Measurements from ENCODE around the gene PDLIM7.
A peak's percentile ranks its signal among the peaks of the same experiment; 100 is the strongest.

The PDLIM7 gene

DNA sequence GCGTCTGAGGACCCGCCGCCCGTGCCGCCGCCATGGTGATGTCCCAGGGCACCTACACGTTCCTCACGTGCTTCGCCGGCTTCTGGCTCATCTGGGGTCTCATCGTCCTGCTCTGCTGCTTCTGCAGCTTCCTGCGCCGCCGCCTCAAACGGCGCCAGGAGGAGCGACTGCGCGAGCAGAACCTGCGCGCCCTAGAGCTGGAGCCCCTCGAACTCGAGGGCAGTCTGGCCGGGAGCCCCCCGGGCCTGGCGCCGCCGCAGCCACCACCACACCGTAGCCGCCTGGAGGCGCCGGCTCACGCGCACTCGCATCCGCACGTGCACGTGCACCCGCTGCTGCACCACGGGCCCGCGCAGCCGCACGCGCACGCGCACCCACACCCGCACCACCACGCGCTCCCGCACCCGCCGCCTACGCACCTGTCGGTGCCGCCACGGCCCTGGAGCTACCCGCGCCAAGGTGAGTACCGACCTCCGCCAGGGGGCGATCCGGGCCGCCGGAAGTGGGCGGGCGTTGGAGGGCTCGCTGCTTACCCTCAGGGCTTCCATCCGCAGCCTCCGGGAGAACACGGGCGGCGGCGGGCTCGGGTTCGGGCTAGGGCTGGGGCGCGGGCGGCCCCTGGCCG lies 42.3 kb downstream of the PDLIM7 start:
- Histone ChIP-seq H4K20me1 (ENCODE audit: insufficient read depth) (no peaks in the 10 kb centered on the region), H3K36me3 (ENCODE audit: insufficient read depth) (no peaks in the 10 kb centered on the region), H3K4me3 (IDR thresholded peaks at IDR 0.05; ENCODE audit: insufficient read depth, low read depth, low read length) (no peak overlapping the region), H3K27me3 (ENCODE audit: insufficient read depth, low read depth) (no peaks in the 10 kb centered on the region), H3K4me2 (peak overlapping the region; percentile 48), H3K79me2 (ENCODE audit: insufficient read depth, low read depth) (no peaks in the 10 kb centered on the region), H3K27ac (peak overlapping the region; percentile 71), H2AFZ (ENCODE audit: low read depth) (peak overlapping the region; percentile 60), H3K9ac (peak overlapping the region; percentile 85), H3K4me1 (ENCODE audit: low read depth, poor library complexity, severe bottlenecking) (peaks cover 7% of the 10 kb centered on the region)
- TF ChIP-seq, protein P1, sequence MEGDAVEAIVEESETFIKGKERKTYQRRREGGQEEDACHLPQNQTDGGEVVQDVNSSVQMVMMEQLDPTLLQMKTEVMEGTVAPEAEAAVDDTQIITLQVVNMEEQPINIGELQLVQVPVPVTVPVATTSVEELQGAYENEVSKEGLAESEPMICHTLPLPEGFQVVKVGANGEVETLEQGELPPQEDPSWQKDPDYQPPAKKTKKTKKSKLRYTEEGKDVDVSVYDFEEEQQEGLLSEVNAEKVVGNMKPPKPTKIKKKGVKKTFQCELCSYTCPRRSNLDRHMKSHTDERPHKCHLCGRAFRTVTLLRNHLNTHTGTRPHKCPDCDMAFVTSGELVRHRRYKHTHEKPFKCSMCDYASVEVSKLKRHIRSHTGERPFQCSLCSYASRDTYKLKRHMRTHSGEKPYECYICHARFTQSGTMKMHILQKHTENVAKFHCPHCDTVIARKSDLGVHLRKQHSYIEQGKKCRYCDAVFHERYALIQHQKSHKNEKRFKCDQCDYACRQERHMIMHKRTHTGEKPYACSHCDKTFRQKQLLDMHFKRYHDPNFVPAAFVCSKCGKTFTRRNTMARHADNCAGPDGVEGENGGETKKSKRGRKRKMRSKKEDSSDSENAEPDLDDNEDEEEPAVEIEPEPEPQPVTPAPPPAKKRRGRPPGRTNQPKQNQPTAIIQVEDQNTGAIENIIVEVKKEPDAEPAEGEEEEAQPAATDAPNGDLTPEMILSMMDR (conservative IDR thresholded peaks at IDR 0.05; ENCODE audit: low read depth, low read length), result peak; percentile 52

DNA sequence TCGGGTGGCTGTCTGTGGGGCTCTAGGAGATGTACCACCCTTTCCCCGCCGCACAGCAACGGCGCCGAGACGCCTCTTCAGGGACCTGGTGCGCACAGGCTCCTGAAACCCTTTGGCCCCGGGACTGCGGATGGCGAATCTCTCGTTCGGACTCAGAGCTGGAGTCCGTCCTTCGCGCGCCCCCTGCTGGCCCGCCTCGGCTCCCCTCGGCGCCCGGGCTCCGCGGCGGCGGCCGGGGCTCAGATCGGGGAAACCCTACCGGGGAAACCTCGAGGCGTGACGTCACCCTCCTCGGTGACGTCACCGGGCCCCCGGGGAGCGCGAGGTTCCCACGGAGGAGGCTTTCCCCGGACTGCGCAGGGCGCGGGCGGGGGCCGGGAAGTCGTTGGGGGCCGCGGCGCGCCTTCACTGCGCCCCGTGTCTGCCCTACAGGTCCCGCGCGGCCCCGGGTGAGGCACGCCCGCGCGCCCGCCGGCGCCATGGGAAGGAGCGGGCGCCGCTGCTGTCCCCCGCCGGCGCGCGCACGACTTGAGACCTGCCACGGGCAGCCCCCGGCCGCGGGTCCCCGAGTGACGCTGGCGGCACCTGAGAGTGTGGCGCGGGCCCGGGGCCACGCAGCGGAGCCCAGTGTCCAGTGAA lies 42.9 kb downstream of the PDLIM7 start:
- Histone ChIP-seq H3K27me3 (ENCODE audit: insufficient read depth, low read depth) (no peaks in the 10 kb centered on the region), H3K4me1 (ENCODE audit: low read depth, poor library complexity, severe bottlenecking) (peaks cover 7% of the 10 kb centered on the region), H3K4me3 (IDR thresholded peaks at IDR 0.05; ENCODE audit: insufficient read depth, low read depth, low read length) (no peak overlapping the region), H3K36me3 (ENCODE audit: insufficient read depth) (no peaks in the 10 kb centered on the region), H2AFZ (ENCODE audit: low read depth) (peak overlapping the region; percentile 60), H3K79me2 (ENCODE audit: insufficient read depth, low read depth) (no peaks in the 10 kb centered on the region), H3K27ac (peak overlapping the region; percentile 71), H3K4me2 (peak overlapping the region; percentile 36; the same call in 1 of the 2 replicates), H4K20me1 (ENCODE audit: insufficient read depth) (no peaks in the 10 kb centered on the region), H3K9ac (peak overlapping the region; percentile 85)
- TF ChIP-seq, protein P1 (conservative IDR thresholded peaks at IDR 0.05; ENCODE audit: low read depth, low read length), result peak; percentile 42; the same call in 1 of the 2 replicates

DNA sequence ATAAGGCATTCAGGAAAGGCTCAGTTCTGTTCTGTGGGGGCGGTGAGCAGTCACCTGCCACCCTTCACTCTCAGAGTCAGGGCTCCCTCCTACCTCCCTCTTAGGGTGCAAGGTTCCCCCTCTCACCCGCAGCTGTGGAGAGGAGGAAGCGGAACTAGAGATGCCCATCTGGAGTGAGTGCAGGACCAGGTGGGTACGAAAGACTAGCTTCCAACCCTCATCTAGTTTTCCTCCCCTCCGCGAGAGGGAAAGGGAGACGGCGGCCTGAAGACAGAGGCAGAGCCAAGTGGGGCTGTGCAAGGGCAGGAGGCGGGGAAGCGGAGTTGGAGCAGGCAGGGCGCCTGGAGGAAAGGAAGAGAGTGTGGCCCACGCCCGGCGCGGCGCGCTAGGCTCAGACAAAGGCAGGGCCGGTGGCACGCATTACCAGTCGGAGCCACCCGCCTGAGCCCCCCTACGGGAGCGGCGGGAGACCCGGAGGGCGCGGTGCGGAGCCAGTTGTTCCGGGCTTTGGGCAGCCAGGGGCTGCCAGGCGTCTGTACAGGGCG lies 43.5 kb downstream of the PDLIM7 start:
- H3K79me2 ChIP-seq (ENCODE audit: insufficient read depth, low read depth), result no peaks in the 10 kb centered on the region
- no peaks in the 10 kb centered on the region for H4K20me1 ChIP-seq (ENCODE audit: insufficient read depth)
- H3K36me3 ChIP-seq (ENCODE audit: insufficient read depth), result no peaks in the 10 kb centered on the region
- no peak overlapping the region for H3K4me3 ChIP-seq (IDR thresholded peaks at IDR 0.05; ENCODE audit: insufficient read depth, low read depth, low read length)
- TF ChIP-seq, protein P1 (conservative IDR thresholded peaks at IDR 0.05; ENCODE audit: low read depth, low read length), result no peak
- no peak overlapping the region for H2AFZ ChIP-seq (ENCODE audit: low read depth)
- H3K9ac ChIP-seq, result no peak overlapping the region; the same call in 1 of the 2 replicates
- H3K4me1 ChIP-seq (ENCODE audit: low read depth, poor library complexity, severe bottlenecking), result peaks cover 7% of the 10 kb centered on the region
- H3K27ac ChIP-seq, result no peak overlapping the region
- H3K27me3 ChIP-seq (ENCODE audit: insufficient read depth, low read depth), result no peaks in the 10 kb centered on the region
- H3K4me2 ChIP-seq, result peak overlapping the region; percentile 25; the same call in 1 of the 2 replicates

DNA sequence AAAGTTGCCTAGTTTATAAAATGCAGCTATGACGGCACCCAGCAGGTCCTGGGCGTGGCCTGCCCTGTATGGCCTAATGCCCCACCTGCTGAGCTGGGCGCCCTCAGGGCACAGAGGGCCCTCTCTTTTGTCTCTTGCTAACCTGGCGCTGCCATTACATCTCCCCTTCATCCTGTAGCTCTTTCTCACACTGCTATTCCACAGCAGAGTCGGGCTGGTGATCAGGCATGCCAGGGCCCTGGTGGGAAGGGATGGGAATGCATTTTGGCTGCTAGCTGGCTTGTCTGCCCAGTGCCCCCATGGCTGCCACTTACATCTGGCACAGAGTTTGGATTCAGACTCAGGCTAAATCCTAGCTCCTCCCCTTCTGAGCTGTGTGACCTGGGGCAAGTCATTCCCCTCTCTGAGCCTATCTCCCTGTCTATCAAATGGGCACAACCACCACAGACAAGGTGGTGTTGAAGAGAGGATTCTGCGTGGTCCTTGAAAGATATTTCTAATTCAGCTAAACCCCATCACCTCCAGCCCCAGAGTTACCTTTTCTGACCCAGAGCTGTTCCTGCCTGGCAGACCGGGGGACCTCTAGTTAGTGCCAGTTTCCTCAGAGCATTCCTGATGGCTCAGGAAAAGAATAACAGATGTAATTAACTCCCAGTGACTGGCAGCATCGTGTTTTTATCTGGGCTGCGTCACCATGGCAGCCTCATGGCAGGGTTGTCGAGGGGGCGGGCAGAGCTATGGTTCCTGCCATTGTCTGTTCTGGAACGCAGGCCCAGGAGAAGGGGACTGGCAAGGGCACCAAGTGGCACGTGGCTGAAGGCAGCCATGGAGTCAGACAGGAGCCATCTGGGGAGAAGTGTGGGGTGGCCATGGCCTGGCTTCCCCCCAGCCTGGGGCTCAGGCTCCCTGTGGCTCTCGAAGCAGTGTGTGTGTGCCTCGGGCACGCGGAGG lies 44.4 kb downstream of the PDLIM7 start:
- Histone ChIP-seq H3K4me2 (no peak overlapping the region), H3K36me3 (ENCODE audit: insufficient read depth) (no peaks in the 10 kb centered on the region), H3K27ac (no peak overlapping the region), H4K20me1 (ENCODE audit: insufficient read depth) (no peaks in the 10 kb centered on the region), H3K4me1 (ENCODE audit: low read depth, poor library complexity, severe bottlenecking) (peaks cover 7% of the 10 kb centered on the region), H3K9ac (no peak overlapping the region), H2AFZ (ENCODE audit: low read depth) (no peak overlapping the region), H3K27me3 (ENCODE audit: insufficient read depth, low read depth) (no peaks in the 10 kb centered on the region), H3K4me3 (IDR thresholded peaks at IDR 0.05; ENCODE audit: insufficient read depth, low read depth, low read length) (no peak overlapping the region), H3K79me2 (ENCODE audit: insufficient read depth, low read depth) (no peaks in the 10 kb centered on the region)
- TF ChIP-seq, protein P1 (conservative IDR thresholded peaks at IDR 0.05; ENCODE audit: low read depth, low read length), result no peak
